Astrocyte (in vitro differentiated cells and primary cell): Measurements from ENCODE around the gene CHCHD4.

Experiments used
- CTCF ChIP-seq: IDR thresholded peaks from 2 replicates; pipeline ENCODE4 v1.5.1; 2011; ENCODE audit warnings: low read depth, mild to moderate bottlenecking, inconsistent platforms, low read length, moderate library complexity; ENCODE audit not compliant: insufficient read depth
- EZH2 ChIP-seq: IDR thresholded peaks from 2 replicates; pipeline ENCODE4 v1.6.1; 2012; ENCODE audit warnings: mild to moderate bottlenecking, low read length, inconsistent platforms; ENCODE audit not compliant: insufficient read depth

GRCh38 chr3:14124223-14124614 is 451 bp downstream of the CHCHD4 start:
- no peak for TF ChIP-seq CTCF
- no peak for TF ChIP-seq EZH2
